GM12874 (cell line): ENCODE measurements around the gene NTN4.

Experiments used
- TF ChIP-seq, protein P1 (sequence below): IDR thresholded peaks from 2 replicates; pipeline ENCODE4 v1.5.1; 2011; ENCODE audit warnings: low read depth, mild to moderate bottlenecking, control low read depth, low read length, moderate library complexity; ENCODE audit not compliant: insufficient read depth

The NTN4 gene

DNA sequence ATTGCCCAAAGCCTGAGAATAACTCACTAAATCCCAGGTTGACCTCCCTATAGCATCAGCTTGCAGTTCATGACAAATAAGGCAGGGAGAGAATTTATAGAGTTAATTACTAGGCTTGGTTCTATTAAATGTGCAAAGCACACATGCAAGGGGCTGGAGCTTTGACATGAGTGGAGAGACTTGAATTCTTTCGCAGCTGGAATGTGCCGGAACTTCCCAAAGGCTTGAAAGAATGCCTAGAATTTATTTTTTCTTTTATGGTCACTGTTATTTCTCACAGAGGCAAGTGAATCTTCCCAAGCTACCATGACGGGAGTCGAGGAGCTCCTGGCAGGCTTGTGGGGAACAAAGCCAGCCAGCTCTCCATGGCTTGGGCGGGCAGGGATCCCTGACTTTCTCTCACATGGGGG is 143.8 kb downstream of the NTN4 start:
- TF ChIP-seq, protein P1, sequence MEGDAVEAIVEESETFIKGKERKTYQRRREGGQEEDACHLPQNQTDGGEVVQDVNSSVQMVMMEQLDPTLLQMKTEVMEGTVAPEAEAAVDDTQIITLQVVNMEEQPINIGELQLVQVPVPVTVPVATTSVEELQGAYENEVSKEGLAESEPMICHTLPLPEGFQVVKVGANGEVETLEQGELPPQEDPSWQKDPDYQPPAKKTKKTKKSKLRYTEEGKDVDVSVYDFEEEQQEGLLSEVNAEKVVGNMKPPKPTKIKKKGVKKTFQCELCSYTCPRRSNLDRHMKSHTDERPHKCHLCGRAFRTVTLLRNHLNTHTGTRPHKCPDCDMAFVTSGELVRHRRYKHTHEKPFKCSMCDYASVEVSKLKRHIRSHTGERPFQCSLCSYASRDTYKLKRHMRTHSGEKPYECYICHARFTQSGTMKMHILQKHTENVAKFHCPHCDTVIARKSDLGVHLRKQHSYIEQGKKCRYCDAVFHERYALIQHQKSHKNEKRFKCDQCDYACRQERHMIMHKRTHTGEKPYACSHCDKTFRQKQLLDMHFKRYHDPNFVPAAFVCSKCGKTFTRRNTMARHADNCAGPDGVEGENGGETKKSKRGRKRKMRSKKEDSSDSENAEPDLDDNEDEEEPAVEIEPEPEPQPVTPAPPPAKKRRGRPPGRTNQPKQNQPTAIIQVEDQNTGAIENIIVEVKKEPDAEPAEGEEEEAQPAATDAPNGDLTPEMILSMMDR, result no peak

- TF ChIP-seq, protein P1, result no peak
These were observed 147.3 kb downstream of the NTN4 start for GRCh38 chr12:95643256-95643655.

DNA sequence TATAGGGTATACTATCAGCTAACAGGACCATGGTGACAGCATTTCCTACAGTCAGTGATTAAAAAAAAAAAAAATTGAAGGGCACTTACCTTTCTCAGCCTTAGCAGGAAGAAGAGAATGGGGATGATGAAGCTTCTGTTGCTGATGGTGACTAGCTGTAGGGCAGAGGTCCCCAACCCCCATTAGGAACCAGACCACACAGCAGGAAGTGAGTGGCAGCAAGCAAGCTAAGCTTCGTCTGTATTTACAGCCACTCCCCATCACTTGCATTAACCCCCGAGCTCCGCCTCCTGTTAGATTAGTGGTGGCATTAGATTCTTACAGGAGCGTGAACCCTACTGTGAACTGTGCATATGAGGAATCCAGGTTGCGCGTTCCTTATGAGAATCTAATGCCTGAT is 148.0 kb downstream of the NTN4 start:
- TF ChIP-seq, protein P1, result no peak

GRCh38 chr12:95641299-95641952 is 149.1 kb downstream of the NTN4 start:
- TF ChIP-seq, protein P1, result no peak

DNA sequence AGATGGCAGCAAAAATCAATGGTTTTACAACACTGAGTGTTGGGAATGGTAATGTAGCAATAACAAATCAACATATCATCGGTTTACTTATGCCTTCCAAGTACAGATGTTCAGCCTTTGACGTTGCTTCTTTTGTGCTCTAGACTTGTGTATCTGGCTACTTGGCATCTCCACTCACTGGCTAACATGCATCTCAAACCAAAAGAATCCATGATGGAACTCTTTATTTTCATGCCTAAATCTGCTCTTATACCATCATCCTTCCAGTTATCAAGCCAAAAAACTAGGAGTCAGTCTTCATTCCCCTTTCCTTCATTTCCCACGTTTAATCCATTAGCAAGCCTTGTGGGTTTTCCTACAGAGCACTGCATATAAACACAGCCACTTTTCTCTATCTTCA is 150.0 kb downstream of the NTN4 start:
- TF ChIP-seq, protein P1, result no peak

GRCh38 chr12:95637471-95638155 is 153.0 kb downstream of the NTN4 start:
- TF ChIP-seq, protein P1, result no peak

DNA sequence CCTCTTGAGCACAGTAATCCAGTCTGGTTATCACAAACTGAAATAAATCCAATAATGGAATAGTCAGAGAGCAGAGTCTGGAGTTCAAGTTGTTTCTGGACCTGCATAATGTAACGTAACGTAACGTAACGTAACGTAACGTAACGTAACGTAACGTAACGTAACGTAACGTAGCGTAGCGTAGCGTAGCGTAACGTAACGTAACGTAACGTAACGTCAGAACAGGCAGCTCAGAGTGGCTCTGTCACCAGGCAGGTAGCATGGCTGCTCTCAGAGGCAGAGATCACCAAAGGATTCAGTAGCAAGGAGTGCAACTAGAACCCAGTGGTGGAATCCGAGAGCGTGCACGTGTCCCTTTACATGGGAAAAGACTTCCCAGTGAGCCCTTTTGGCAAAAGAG is 153.6 kb downstream of the NTN4 start:
- TF ChIP-seq, protein P1, result no peak
